ENCODE data around the gene ZBTB16.

ZBTB16 gene

GRCh38 chr11:114251815-114252337 is 192.4 kb downstream of the ZBTB16 start:
- no peak overlapping the region for H3K27ac ChIP-seq (ENCODE audit: low read depth, low read length)
- H3K4me3 ChIP-seq (ENCODE audit: low read depth, low read length), result no peak overlapping the region
- H3K27me3 ChIP-seq (ENCODE audit: control insufficient read depth, insufficient read depth, low read length), result no peaks in the 10 kb centered on the region; the same call in 1 of the 2 replicates
- peaks cover 4% of the 10 kb centered on the region; the same call in 1 of the 2 replicates for H3K4me1 ChIP-seq (ENCODE audit: control insufficient read depth, insufficient read depth, low read length)
- H3K9ac ChIP-seq (ENCODE audit: low read depth, low read length), result no peak overlapping the region
- H3K36me3 ChIP-seq (ENCODE audit: control insufficient read depth, insufficient read depth, low read length), result no peaks in the 10 kb centered on the region
- H3K9me3 ChIP-seq (ENCODE audit: control insufficient read depth, insufficient read depth, low read length), result no peaks in the 10 kb centered on the region

GRCh38 chr11:114252767-114253166 is 193.3 kb downstream of the ZBTB16 start:
- no peak overlapping the region for H3K9ac ChIP-seq (ENCODE audit: low read depth, low read length)
- no peaks in the 10 kb centered on the region; the same call in 1 of the 2 replicates for H3K27me3 ChIP-seq (ENCODE audit: control insufficient read depth, insufficient read depth, low read length)
- H3K36me3 ChIP-seq (ENCODE audit: control insufficient read depth, insufficient read depth, low read length), result no peaks in the 10 kb centered on the region
- H3K4me1 ChIP-seq (ENCODE audit: control insufficient read depth, insufficient read depth, low read length), result peaks cover 6% of the 10 kb centered on the region; the same call in 1 of the 2 replicates
- H3K27ac ChIP-seq (ENCODE audit: low read depth, low read length), result no peak overlapping the region
- H3K4me3 ChIP-seq (ENCODE audit: low read depth, low read length), result no peak overlapping the region
- no peaks in the 10 kb centered on the region for H3K9me3 ChIP-seq (ENCODE audit: control insufficient read depth, insufficient read depth, low read length)

GRCh38 chr11:114253771-114254170 is 194.3 kb downstream of the ZBTB16 start:
- Histone ChIP-seq H3K27me3 (ENCODE audit: control insufficient read depth, insufficient read depth, low read length) (no peaks in the 10 kb centered on the region; the same call in 1 of the 2 replicates), H3K9me3 (ENCODE audit: control insufficient read depth, insufficient read depth, low read length) (no peaks in the 10 kb centered on the region), H3K9ac (ENCODE audit: low read depth, low read length) (no peak overlapping the region), H3K36me3 (ENCODE audit: control insufficient read depth, insufficient read depth, low read length) (no peaks in the 10 kb centered on the region), H3K4me1 (ENCODE audit: control insufficient read depth, insufficient read depth, low read length) (peaks cover 6% of the 10 kb centered on the region; the same call in 1 of the 2 replicates), H3K4me3 (ENCODE audit: low read depth, low read length) (no peak overlapping the region), H3K27ac (ENCODE audit: low read depth, low read length) (no peak overlapping the region)

- Histone ChIP-seq H3K27me3 (ENCODE audit: control insufficient read depth, insufficient read depth, low read length) (no peaks in the 10 kb centered on the region; the same call in 1 of the 2 replicates), H3K4me1 (ENCODE audit: control insufficient read depth, insufficient read depth, low read length) (peaks cover 6% of the 10 kb centered on the region; the same call in 1 of the 2 replicates), H3K27ac (ENCODE audit: low read depth, low read length) (no peak overlapping the region), H3K9ac (ENCODE audit: low read depth, low read length) (no peak overlapping the region), H3K4me3 (ENCODE audit: low read depth, low read length) (no peak overlapping the region), H3K9me3 (ENCODE audit: control insufficient read depth, insufficient read depth, low read length) (no peaks in the 10 kb centered on the region), H3K36me3 (ENCODE audit: control insufficient read depth, insufficient read depth, low read length) (no peaks in the 10 kb centered on the region)
These were observed 195.1 kb downstream of the ZBTB16 start for GRCh38 chr11:114254571-114255146.

GRCh38 chr11:114255289-114255688 is 195.8 kb downstream of the ZBTB16 start:
- H3K4me1 ChIP-seq (ENCODE audit: control insufficient read depth, insufficient read depth, low read length), result peaks cover 6% of the 10 kb centered on the region; the same call in 1 of the 2 replicates
- H3K9ac ChIP-seq (ENCODE audit: low read depth, low read length), result no peak overlapping the region
- no peaks in the 10 kb centered on the region for H3K9me3 ChIP-seq (ENCODE audit: control insufficient read depth, insufficient read depth, low read length)
- H3K36me3 ChIP-seq (ENCODE audit: control insufficient read depth, insufficient read depth, low read length), result no peaks in the 10 kb centered on the region
- no peak overlapping the region for H3K4me3 ChIP-seq (ENCODE audit: low read depth, low read length)
- H3K27me3 ChIP-seq (ENCODE audit: control insufficient read depth, insufficient read depth, low read length), result no peaks in the 10 kb centered on the region; the same call in 1 of the 2 replicates
- no peak overlapping the region for H3K27ac ChIP-seq (ENCODE audit: low read depth, low read length)

- no peak overlapping the region for H3K27ac ChIP-seq (ENCODE audit: low read depth, low read length)
- H3K9me3 ChIP-seq (ENCODE audit: control insufficient read depth, insufficient read depth, low read length), result no peaks in the 10 kb centered on the region
- no peaks in the 10 kb centered on the region; the same call in 1 of the 2 replicates for H3K27me3 ChIP-seq (ENCODE audit: control insufficient read depth, insufficient read depth, low read length)
- H3K9ac ChIP-seq (ENCODE audit: low read depth, low read length), result no peak overlapping the region
- H3K36me3 ChIP-seq (ENCODE audit: control insufficient read depth, insufficient read depth, low read length), result no peaks in the 10 kb centered on the region
- no peak overlapping the region for H3K4me3 ChIP-seq (ENCODE audit: low read depth, low read length)
- H3K4me1 ChIP-seq (ENCODE audit: control insufficient read depth, insufficient read depth, low read length), result peaks cover 6% of the 10 kb centered on the region; the same call in 1 of the 2 replicates
These were observed 196.9 kb downstream of the ZBTB16 start for GRCh38 chr11:114256176-114256966.

GRCh38 chr11:114256967-114257286 is 197.4 kb downstream of the ZBTB16 start:
- H3K27ac ChIP-seq (ENCODE audit: low read depth, low read length), result no peak overlapping the region
- no peaks in the 10 kb centered on the region; the same call in 1 of the 2 replicates for H3K27me3 ChIP-seq (ENCODE audit: control insufficient read depth, insufficient read depth, low read length)
- H3K4me3 ChIP-seq (ENCODE audit: low read depth, low read length), result no peak overlapping the region
- no peaks in the 10 kb centered on the region for H3K36me3 ChIP-seq (ENCODE audit: control insufficient read depth, insufficient read depth, low read length)
- H3K4me1 ChIP-seq (ENCODE audit: control insufficient read depth, insufficient read depth, low read length), result peaks cover 6% of the 10 kb centered on the region; the same call in 1 of the 2 replicates
- no peak overlapping the region for H3K9ac ChIP-seq (ENCODE audit: low read depth, low read length)
- H3K9me3 ChIP-seq (ENCODE audit: control insufficient read depth, insufficient read depth, low read length), result no peaks in the 10 kb centered on the region

- no peak overlapping the region for H3K27ac ChIP-seq (ENCODE audit: low read depth, low read length)
- H3K4me1 ChIP-seq (ENCODE audit: control insufficient read depth, insufficient read depth, low read length), result peaks cover 6% of the 10 kb centered on the region; the same call in 1 of the 2 replicates
- no peaks in the 10 kb centered on the region for H3K36me3 ChIP-seq (ENCODE audit: control insufficient read depth, insufficient read depth, low read length)
- no peak overlapping the region for H3K4me3 ChIP-seq (ENCODE audit: low read depth, low read length)
- no peaks in the 10 kb centered on the region for H3K9me3 ChIP-seq (ENCODE audit: control insufficient read depth, insufficient read depth, low read length)
- H3K27me3 ChIP-seq (ENCODE audit: control insufficient read depth, insufficient read depth, low read length), result no peaks in the 10 kb centered on the region; the same call in 1 of the 2 replicates
- no peak overlapping the region for H3K9ac ChIP-seq (ENCODE audit: low read depth, low read length)
These were observed 198.4 kb downstream of the ZBTB16 start for GRCh38 chr11:114257621-114258558.

- H3K36me3 ChIP-seq (ENCODE audit: control insufficient read depth, insufficient read depth, low read length), result no peaks in the 10 kb centered on the region
- H3K4me1 ChIP-seq (ENCODE audit: control insufficient read depth, insufficient read depth, low read length), result peaks cover 6% of the 10 kb centered on the region; the same call in 1 of the 2 replicates
- no peak overlapping the region for H3K9ac ChIP-seq (ENCODE audit: low read depth, low read length)
- H3K27ac ChIP-seq (ENCODE audit: low read depth, low read length), result no peak overlapping the region
- no peak overlapping the region for H3K4me3 ChIP-seq (ENCODE audit: low read depth, low read length)
- no peaks in the 10 kb centered on the region; the same call in 1 of the 2 replicates for H3K27me3 ChIP-seq (ENCODE audit: control insufficient read depth, insufficient read depth, low read length)
- H3K9me3 ChIP-seq (ENCODE audit: control insufficient read depth, insufficient read depth, low read length), result no peaks in the 10 kb centered on the region
These were observed 199.2 kb downstream of the ZBTB16 start for GRCh38 chr11:114258696-114259095.

GRCh38 chr11:114259124-114259526 is 199.6 kb downstream of the ZBTB16 start:
- no peaks in the 10 kb centered on the region; the same call in 1 of the 2 replicates for H3K27me3 ChIP-seq (ENCODE audit: control insufficient read depth, insufficient read depth, low read length)
- H3K4me1 ChIP-seq (ENCODE audit: control insufficient read depth, insufficient read depth, low read length), result peaks cover 6% of the 10 kb centered on the region; the same call in 1 of the 2 replicates
- no peaks in the 10 kb centered on the region for H3K36me3 ChIP-seq (ENCODE audit: control insufficient read depth, insufficient read depth, low read length)
- H3K27ac ChIP-seq (ENCODE audit: low read depth, low read length), result no peak overlapping the region
- H3K9ac ChIP-seq (ENCODE audit: low read depth, low read length), result no peak overlapping the region
- H3K9me3 ChIP-seq (ENCODE audit: control insufficient read depth, insufficient read depth, low read length), result no peaks in the 10 kb centered on the region
- H3K4me3 ChIP-seq (ENCODE audit: low read depth, low read length), result no peak overlapping the region
